Measurements from ENCODE around the gene ARSB.

The ARSB gene

GRCh38 chr5:79007872-79008271 lies 22.8 kb upstream of the ARSB start:
- Histone ChIP-seq H4K20me1 (ENCODE audit: control insufficient read depth, insufficient read depth, low read depth, low read length) (no peaks in the 10 kb centered on the region), H3K9me3 (ENCODE audit: control insufficient read depth, insufficient read depth, low read length) (no peaks in the 10 kb centered on the region), H3K27ac (ENCODE audit: low read depth, low read length) (no peak overlapping the region)

GRCh38 chr5:79005936-79006631 lies 21.0 kb upstream of the ARSB start:
- Histone ChIP-seq H3F3A (ENCODE audit: control insufficient read depth, insufficient read depth) (no peaks in the 10 kb centered on the region), H3K4me3 (ENCODE audit: low read length) (no peak overlapping the region), H3K4me2 (ENCODE audit: low read length) (no peak overlapping the region), H3K27ac (ENCODE audit: low read depth, low read length) (no peak overlapping the region), H3K9me3 (ENCODE audit: control insufficient read depth, insufficient read depth, low read length) (no peaks in the 10 kb centered on the region), H3K79me2 (ENCODE audit: control insufficient read depth, low read length) (no peaks in the 10 kb centered on the region), H3K36me3 (ENCODE audit: control insufficient read depth, low read length) (no peaks in the 10 kb centered on the region), H3K4me1 (ENCODE audit: control insufficient read depth, low read length) (no peaks in the 10 kb centered on the region), H3K27me3 (ENCODE audit: control insufficient read depth, low read length) (peaks cover 14% of the 10 kb centered on the region), H3K9me2 (replicated peaks; ENCODE audit: control insufficient read depth, low read length) (no peaks in the 10 kb centered on the region), H4K20me1 (ENCODE audit: control insufficient read depth, insufficient read depth, low read depth, low read length) (no peaks in the 10 kb centered on the region)
- TF ChIP-seq CTCF (IDR thresholded peaks at IDR 0.05; ENCODE audit: low read depth, low read length, poor library complexity, severe bottlenecking) (no peak), EZH2phosphoT487 (IDR thresholded peaks at IDR 0.05; ENCODE audit: borderline replicate concordance, low read length) (no peak)

More at GRCh38 chr5:79007872-79008271, 22.8 kb upstream of the ARSB start:
- Histone ChIP-seq H3K27me3 (ENCODE audit: control insufficient read depth, low read length) (peaks cover 11% of the 10 kb centered on the region), H3K4me2 (ENCODE audit: low read length) (no peak overlapping the region), H3K9me2 (replicated peaks; ENCODE audit: control insufficient read depth, low read length) (no peaks in the 10 kb centered on the region), H3K4me1 (ENCODE audit: control insufficient read depth, low read length) (no peaks in the 10 kb centered on the region), H3K36me3 (ENCODE audit: control insufficient read depth, low read length) (no peaks in the 10 kb centered on the region), H3K79me2 (ENCODE audit: control insufficient read depth, low read length) (no peaks in the 10 kb centered on the region), H3K4me3 (ENCODE audit: low read length) (no peak overlapping the region), H3F3A (ENCODE audit: control insufficient read depth, insufficient read depth) (no peaks in the 10 kb centered on the region)
- no peak for TF ChIP-seq CTCF (IDR thresholded peaks at IDR 0.05; ENCODE audit: low read depth, low read length, poor library complexity, severe bottlenecking)
- TF ChIP-seq EZH2phosphoT487 (IDR thresholded peaks at IDR 0.05; ENCODE audit: borderline replicate concordance, low read length) = no peak

GRCh38 chr5:79005151-79005550 lies 20.0 kb upstream of the ARSB start:
- Histone ChIP-seq H3K9me3 (ENCODE audit: control insufficient read depth, insufficient read depth, low read length) (no peaks in the 10 kb centered on the region), H3K79me2 (ENCODE audit: control insufficient read depth, low read length) (no peaks in the 10 kb centered on the region), H3F3A (ENCODE audit: control insufficient read depth, insufficient read depth) (no peaks in the 10 kb centered on the region), H4K20me1 (ENCODE audit: control insufficient read depth, insufficient read depth, low read depth, low read length) (no peaks in the 10 kb centered on the region), H3K9me2 (replicated peaks; ENCODE audit: control insufficient read depth, low read length) (no peaks in the 10 kb centered on the region), H3K4me1 (ENCODE audit: control insufficient read depth, low read length) (no peaks in the 10 kb centered on the region), H3K27ac (ENCODE audit: low read depth, low read length) (no peak overlapping the region), H3K36me3 (ENCODE audit: control insufficient read depth, low read length) (no peaks in the 10 kb centered on the region), H3K4me3 (ENCODE audit: low read length) (no peak overlapping the region), H3K4me2 (ENCODE audit: low read length) (no peak overlapping the region), H3K27me3 (ENCODE audit: control insufficient read depth, low read length) (peaks cover 16% of the 10 kb centered on the region)
- no peak for TF ChIP-seq EZH2phosphoT487 (IDR thresholded peaks at IDR 0.05; ENCODE audit: borderline replicate concordance, low read length)
- no peak for TF ChIP-seq CTCF (IDR thresholded peaks at IDR 0.05; ENCODE audit: low read depth, low read length, poor library complexity, severe bottlenecking)
